ENCODE results near the gene TTC3. TPM values are rescaled to one million over a fixed set of nuclear protein-coding genes. Genes with fewer than 3 reads are reported as not detected.

Gene TTC3
- total RNA-seq, 1 donor from 2014 or later, result 203 TPM

DNA sequence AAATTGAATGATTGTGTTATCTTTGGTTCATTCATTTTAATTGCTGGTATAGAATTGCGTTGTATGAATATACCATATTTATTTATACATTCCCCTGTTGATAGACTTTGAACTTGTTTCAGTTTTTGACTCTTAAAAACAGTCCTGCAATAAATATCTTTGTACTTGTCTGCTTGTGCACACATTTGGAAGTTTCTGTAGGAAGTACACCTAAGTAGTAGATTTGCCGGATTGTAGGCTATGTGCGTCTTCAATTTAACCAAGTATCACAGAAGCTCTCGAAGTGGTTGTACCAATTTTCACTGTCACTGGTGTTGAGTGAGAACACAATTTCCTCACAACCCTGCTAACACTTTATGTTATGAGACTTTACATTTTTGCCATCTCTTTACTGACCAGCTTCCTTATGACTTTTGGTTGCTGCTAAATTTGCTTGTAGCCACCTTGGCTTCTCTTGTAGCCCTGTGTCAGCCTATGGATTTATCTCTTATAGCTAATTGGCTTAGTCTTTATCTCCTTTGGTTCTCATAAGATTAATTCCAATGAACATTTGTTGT is 2.2 kb downstream of the TTC3 start:
- peaks cover 35% of the 10 kb centered on the region for H3K4me1 Mint-ChIP-seq (ENCODE audit: unreplicated experiment)
- DNase-seq (ENCODE audit: extremely low spot score, unreplicated experiment), result no peak
- TF ChIP-seq, protein P1, sequence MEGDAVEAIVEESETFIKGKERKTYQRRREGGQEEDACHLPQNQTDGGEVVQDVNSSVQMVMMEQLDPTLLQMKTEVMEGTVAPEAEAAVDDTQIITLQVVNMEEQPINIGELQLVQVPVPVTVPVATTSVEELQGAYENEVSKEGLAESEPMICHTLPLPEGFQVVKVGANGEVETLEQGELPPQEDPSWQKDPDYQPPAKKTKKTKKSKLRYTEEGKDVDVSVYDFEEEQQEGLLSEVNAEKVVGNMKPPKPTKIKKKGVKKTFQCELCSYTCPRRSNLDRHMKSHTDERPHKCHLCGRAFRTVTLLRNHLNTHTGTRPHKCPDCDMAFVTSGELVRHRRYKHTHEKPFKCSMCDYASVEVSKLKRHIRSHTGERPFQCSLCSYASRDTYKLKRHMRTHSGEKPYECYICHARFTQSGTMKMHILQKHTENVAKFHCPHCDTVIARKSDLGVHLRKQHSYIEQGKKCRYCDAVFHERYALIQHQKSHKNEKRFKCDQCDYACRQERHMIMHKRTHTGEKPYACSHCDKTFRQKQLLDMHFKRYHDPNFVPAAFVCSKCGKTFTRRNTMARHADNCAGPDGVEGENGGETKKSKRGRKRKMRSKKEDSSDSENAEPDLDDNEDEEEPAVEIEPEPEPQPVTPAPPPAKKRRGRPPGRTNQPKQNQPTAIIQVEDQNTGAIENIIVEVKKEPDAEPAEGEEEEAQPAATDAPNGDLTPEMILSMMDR (conservative IDR thresholded peaks at IDR 0.05), result no peak
- H3K36me3 Mint-ChIP-seq, result peaks cover 12% of the 10 kb centered on the region
- peak overlapping the region; percentile 98 for H3K4me3 Mint-ChIP-seq
- H3K27me3 Mint-ChIP-seq, result no peaks in the 10 kb centered on the region
- peaks cover 5% of the 10 kb centered on the region for H3K9me3 Mint-ChIP-seq
- peak overlapping the region; percentile 98 for H3K27ac Mint-ChIP-seq

DNA sequence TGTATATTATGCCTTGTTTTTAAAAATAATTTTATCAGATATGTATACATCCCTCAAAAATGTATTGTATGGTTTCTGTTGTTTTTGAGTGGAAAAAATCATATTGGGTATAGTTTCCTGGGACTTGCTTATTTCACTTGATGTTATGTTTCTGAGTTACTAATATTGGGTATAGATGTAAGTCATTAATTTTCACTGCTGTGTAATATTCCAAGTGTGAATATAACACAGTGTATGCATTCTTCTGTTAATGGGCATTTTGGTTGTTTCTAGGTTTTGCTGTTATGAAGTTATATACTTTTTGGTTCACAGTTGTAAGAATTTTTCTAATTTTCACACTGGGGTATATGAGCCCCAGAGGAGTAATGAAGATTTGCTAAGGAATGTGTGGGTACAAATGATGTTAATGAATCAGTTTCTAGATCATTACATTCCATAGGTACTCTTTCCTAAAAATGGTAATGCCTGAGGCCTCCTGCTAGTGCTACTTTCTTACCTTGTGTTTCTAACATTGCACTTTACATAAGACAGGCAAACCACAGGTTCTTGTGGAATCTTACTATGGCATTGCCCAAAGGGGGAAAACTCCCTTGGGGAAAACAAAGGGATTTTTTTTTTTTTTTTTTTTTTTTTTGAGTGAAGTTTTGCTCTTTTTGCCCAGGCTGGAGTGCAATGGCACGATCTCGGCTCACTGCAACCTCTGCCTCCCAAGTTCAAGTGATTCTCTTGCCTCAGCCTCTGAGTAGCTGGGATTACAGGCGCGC is 3.2 kb downstream of the TTC3 start:
- Mint-ChIP-seq H3K27ac (no peak overlapping the region), H3K4me3 (no peak overlapping the region), H3K9me3 (peaks cover 5% of the 10 kb centered on the region), H3K27me3 (no peaks in the 10 kb centered on the region), H3K36me3 (peaks cover 9% of the 10 kb centered on the region), H3K4me1 (ENCODE audit: unreplicated experiment) (peaks cover 27% of the 10 kb centered on the region)
- DNase-seq (ENCODE audit: extremely low spot score, unreplicated experiment), result no peak
- TF ChIP-seq, protein P1 (conservative IDR thresholded peaks at IDR 0.05), result no peak

DNA sequence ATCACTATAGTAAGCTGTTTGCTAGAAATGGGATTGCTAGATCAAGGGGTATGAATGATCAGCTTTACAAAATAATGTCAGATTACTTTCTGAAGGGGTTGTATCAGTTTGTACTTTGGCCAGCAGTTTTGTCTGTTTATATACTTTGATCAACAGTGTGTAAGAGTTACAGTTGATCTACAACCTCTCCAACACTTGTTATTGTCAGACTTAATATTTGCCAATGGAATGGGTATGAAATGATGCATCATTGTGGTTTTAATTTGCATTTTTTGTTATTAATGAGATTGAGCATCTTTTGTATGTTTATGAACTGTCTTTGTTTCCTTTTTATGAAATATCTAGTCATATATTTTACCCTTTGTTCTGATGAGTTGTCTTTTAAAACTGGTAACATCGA is 4.3 kb downstream of the TTC3 start:
- Mint-ChIP-seq H3K36me3 (peaks cover 9% of the 10 kb centered on the region), H3K27ac (no peak overlapping the region), H3K4me3 (no peak overlapping the region), H3K4me1 (ENCODE audit: unreplicated experiment) (peaks cover 18% of the 10 kb centered on the region), H3K9me3 (peaks cover 5% of the 10 kb centered on the region), H3K27me3 (no peaks in the 10 kb centered on the region)
- TF ChIP-seq, protein P1 (conservative IDR thresholded peaks at IDR 0.05), result no peak
- no peak for DNase-seq (ENCODE audit: extremely low spot score, unreplicated experiment)

DNA sequence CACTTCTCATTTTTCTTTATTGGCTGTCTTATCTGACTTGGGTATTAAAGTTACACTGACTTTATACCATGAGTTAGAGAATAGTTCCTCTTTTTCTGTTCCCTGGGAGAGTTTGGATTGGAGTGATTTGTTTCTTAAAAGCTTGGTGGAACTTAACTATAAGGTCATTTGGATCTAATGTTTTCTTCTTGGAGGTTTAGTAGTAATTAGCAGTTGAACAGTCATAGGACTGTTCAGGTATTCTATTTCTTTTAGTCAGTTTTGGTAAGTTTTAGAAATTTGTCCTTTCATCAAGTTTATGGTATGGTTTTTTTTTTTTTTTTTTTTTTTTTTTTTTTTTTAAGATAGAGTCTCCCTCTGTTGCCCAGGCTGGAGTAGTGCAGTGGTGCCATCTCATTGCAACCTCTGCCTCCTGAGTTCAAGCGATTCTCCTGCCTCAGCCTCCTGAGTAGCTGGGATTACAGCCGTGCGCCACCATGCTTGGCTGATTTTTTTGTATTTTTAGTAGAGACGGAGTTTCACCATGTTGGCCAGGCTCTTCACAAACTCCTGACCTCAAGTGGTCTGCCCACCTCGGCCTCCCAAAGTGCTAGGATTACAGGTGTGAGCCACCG is 6.3 kb downstream of the TTC3 start:
- Mint-ChIP-seq H3K36me3 (peaks cover 14% of the 10 kb centered on the region), H3K4me1 (ENCODE audit: unreplicated experiment) (peaks cover 22% of the 10 kb centered on the region), H3K27me3 (no peaks in the 10 kb centered on the region), H3K27ac (no peak overlapping the region), H3K4me3 (no peak overlapping the region), H3K9me3 (peaks cover 5% of the 10 kb centered on the region)
- TF ChIP-seq, protein P1 (conservative IDR thresholded peaks at IDR 0.05), result peak; percentile 37
- DNase-seq (ENCODE audit: extremely low spot score, unreplicated experiment), result no peak

DNA sequence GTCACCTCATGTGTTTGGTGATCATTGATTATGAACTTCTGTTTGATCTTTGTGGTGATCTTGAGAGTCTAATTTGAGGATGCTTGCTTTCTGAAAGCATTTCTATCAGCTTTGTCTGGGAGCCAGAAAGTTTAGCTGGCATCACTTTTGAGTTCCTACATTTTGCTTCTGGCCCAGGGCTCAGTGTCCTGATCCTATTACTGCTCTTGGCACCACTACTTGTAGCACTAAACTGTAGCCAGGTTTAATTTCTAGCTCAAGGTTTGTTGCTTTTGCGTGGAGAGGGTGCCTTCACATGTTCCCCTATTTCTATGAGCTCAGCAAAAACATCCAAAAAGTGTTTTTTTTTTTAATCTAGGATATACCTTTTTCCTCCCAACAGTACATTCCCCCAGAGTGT is 9.3 kb downstream of the TTC3 start:
- H3K27me3 Mint-ChIP-seq, result no peaks in the 10 kb centered on the region
- no peak for DNase-seq (ENCODE audit: extremely low spot score, unreplicated experiment)
- peaks cover 5% of the 10 kb centered on the region for H3K9me3 Mint-ChIP-seq
- H3K4me1 Mint-ChIP-seq (ENCODE audit: unreplicated experiment), result peaks cover 11% of the 10 kb centered on the region
- TF ChIP-seq, protein P1 (conservative IDR thresholded peaks at IDR 0.05), result no peak
- H3K36me3 Mint-ChIP-seq, result peaks cover 11% of the 10 kb centered on the region
- no peak overlapping the region for H3K27ac Mint-ChIP-seq
- no peak overlapping the region for H3K4me3 Mint-ChIP-seq

All from type B pancreatic cell (in vitro differentiated cells).